ENCODE measurements around the gene RBM44. TPM values are rescaled to one million over a fixed set of nuclear protein-coding genes. Genes with fewer than 3 reads are reported as not detected.
"Not testable (repeated sequence)": the region's sequence is repeated elsewhere in the genome, so short reads cannot be mapped to it uniquely, and the experiment has no call there.

The RBM44 gene
- total RNA-seq: 0.84 and 0.93 TPM in 2 replicates

- intact Hi-C loops (cut with micrococcal nuclease): no loop called here
These were observed at the start of gene RBM44 for GRCh38 chr2:237798236-237799059. Gene RBM44, plus strand, starts transcription at chr2:237798779. Its CDS starts 14,831 bp downstream, at chr2:237813610.

GRCh38 chr2:237749002-237749401, 49.6 kb upstream of the RBM44 start:
- intact Hi-C loops (cut with micrococcal nuclease): loop anchor here (10.0 kb wide), 1 partner anchor 234 kb away; no protein-coding TSS in a partner anchor

- intact Hi-C loops (cut with micrococcal nuclease): loop anchor here (10.0 kb wide), 1 partner anchor 235 kb away; no protein-coding TSS in a partner anchor
These were observed 48.6 kb upstream of the RBM44 start for GRCh38 chr2:237749961-237750360.

GRCh38 chr2:237750441-237750840, 48.1 kb upstream of the RBM44 start:
- intact Hi-C loops (cut with micrococcal nuclease): not testable (repeated sequence)

- intact Hi-C loops (cut with micrococcal nuclease): no loop called here
These were observed 45.8 kb upstream of the RBM44 start for GRCh38 chr2:237752761-237753165.

GRCh38 chr2:237754182-237754581, 44.4 kb upstream of the RBM44 start:
- intact Hi-C loops (cut with micrococcal nuclease): no loop called here

- intact Hi-C loops (cut with micrococcal nuclease): no loop called here
These were observed 43.8 kb upstream of the RBM44 start for GRCh38 chr2:237754626-237755248.

GRCh38 chr2:237757616-237758015, 41.0 kb upstream of the RBM44 start:
- intact Hi-C loops (cut with micrococcal nuclease): no loop called here

GRCh38 chr2:237758185-237758584, 40.4 kb upstream of the RBM44 start:
- intact Hi-C loops (cut with micrococcal nuclease): no loop called here

- intact Hi-C loops (cut with micrococcal nuclease): no loop called here
These were observed 39.4 kb upstream of the RBM44 start for GRCh38 chr2:237759176-237759575.

GRCh38 chr2:237760506-237761502, 37.8 kb upstream of the RBM44 start:
- intact Hi-C loops (cut with micrococcal nuclease): no loop called here

- intact Hi-C loops (cut with micrococcal nuclease): not testable (repeated sequence)
These were observed 36.0 kb upstream of the RBM44 start for GRCh38 chr2:237762291-237763182.

GRCh38 chr2:237763812-237764211, 34.8 kb upstream of the RBM44 start:
- intact Hi-C loops (cut with micrococcal nuclease): no loop called here

GRCh38 chr2:237765122-237765521, 33.5 kb upstream of the RBM44 start:
- intact Hi-C loops (cut with micrococcal nuclease): not testable (repeated sequence)

GRCh38 chr2:237765875-237766274, 32.7 kb upstream of the RBM44 start:
- intact Hi-C loops (cut with micrococcal nuclease): no loop called here

- intact Hi-C loops (cut with micrococcal nuclease): no loop called here
These were observed 32.2 kb upstream of the RBM44 start for GRCh38 chr2:237766340-237766739.

- intact Hi-C loops (cut with micrococcal nuclease): loop anchor here (10.0 kb wide), 1 partner anchor 258 kb away; no protein-coding TSS in a partner anchor
These were observed 26.1 kb upstream of the RBM44 start for GRCh38 chr2:237772513-237772912.

GRCh38 chr2:237773826-237774225, 24.8 kb upstream of the RBM44 start:
- intact Hi-C loops (cut with micrococcal nuclease): loop anchor here (1.0 to 10.0 kb wide), 2 partner anchors 101 to 259 kb away; no protein-coding TSS in a partner anchor

GRCh38 chr2:237774811-237775553, 23.6 kb upstream of the RBM44 start:
- intact Hi-C loops (cut with micrococcal nuclease): loop anchor here (1.0 to 10.0 kb wide), 2 partner anchors 102 to 260 kb away; no protein-coding TSS in a partner anchor
